HL-60/S4 treated with phorbol 12-myristate 13-acetate at 8.2 ng/mL for 4 days and 3 days (cell line): ENCODE results near the gene KATNAL2.

Source experiments
- in situ Hi-C: fragments of 300-500 bp; cut with MboI; formaldehyde crosslinking; loops from 2 replicates; pipeline ENCODE4 v1.15.0; 2022; ENCODE audit warnings: low sequenced_read_pairs

KATNAL2 gene, protein sequence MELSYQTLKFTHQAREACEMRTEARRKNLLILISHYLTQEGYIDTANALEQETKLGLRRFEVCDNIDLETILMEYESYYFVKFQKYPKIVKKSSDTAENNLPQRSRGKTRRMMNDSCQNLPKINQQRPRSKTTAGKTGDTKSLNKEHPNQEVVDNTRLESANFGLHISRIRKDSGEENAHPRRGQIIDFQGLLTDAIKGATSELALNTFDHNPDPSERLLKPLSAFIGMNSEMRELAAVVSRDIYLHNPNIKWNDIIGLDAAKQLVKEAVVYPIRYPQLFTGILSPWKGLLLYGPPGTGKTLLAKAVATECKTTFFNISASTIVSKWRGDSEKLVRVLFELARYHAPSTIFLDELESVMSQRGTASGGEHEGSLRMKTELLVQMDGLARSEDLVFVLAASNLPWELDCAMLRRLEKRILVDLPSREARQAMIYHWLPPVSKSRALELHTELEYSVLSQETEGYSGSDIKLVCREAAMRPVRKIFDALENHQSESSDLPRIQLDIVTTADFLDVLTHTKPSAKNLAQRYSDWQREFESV

GRCh38 chr18:46917108-46917802, at the start of gene KATNAL2, which contains the start of gene PIAS2:
Gene KATNAL2, plus strand, starts transcription at chr18:46917602. Its CDS starts 29,271 bp downstream, at chr18:46946873.
Gene PIAS2, minus strand, starts transcription at chr18:46917507. Its CDS starts 162 bp downstream, at chr18:46917345.
- in situ Hi-C loops: no loop called here

DNA sequence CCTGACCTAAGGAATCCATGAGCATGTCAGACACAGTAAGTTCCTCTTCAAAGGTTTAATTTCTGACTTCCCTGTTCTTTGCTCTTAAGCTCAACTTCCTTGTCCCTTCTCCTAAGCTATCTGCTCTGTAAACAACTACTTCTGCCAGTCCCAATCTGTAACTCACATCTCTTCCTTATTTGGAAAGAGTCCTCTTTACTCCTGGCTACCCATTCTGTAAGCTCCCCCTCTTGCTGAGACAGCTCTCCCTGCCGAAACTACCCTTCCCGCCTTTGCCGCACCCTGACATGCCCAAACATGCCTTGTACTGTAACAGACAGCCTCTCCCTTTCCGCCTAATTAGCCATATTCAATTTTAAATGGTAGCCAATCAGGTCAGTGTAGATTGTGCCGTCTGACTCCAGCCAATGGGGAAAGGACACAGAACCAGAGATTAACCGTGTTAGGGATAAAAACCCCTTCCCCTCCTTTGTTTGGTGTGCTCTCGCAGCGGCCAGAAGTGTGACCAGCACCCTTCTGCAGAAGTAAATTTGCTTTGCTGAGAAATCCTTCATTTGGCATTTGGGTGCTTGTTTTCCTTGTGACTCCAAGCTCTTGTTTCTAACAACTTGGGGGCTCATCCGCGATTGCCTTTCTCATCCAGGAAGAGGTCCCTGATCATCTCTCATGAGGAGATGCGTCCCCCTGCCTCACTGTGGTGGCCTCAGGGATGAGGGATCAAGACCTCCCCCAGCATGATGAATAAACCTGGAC, 49.1 kb upstream of the KATNAL2 start:
- in situ Hi-C loops: no loop called here

GRCh38 chr18:46877329-46877987, 39.9 kb upstream of the KATNAL2 start:
- in situ Hi-C loops: no loop called here

DNA sequence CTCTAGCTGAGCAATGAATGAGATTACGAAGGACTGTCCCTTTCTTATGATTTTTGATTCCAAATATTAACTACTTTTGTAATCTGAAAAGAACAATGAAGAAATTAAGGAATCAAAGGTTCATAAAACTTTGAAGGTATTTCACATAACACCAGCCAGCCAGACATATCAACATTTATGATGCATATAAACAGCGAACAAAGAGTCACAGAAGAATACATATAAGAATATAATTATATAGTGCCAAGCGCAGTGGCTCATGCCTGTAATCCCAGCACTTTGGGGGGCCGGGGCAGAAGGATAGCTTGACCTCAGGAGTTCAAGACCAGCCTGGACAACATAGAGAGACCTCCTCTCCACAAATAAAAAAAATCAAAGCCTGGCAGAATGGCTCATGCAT, 34.2 kb upstream of the KATNAL2 start:
- in situ Hi-C loops: no loop called here

GRCh38 chr18:46886893-46887292, 30.5 kb upstream of the KATNAL2 start:
- in situ Hi-C loops: no loop called here

DNA sequence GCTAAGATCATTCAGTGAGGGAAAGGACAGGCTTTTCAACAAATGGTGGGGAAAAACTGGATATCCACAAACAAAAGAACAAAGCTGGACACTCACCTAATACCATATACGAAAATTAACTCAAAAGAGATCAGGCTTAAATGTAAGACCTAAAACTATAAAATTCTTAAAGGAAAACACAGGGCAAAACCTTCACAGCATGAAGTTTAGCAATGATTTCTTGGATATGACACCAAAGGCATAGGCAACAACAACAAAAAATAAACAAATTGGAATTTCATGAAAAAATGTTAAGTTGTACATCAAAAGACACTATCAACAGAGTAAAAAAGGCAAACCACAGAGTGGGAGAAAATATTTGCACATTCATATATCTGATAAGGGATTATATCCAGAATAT, 28.4 kb upstream of the KATNAL2 start:
- in situ Hi-C loops: no loop called here

DNA sequence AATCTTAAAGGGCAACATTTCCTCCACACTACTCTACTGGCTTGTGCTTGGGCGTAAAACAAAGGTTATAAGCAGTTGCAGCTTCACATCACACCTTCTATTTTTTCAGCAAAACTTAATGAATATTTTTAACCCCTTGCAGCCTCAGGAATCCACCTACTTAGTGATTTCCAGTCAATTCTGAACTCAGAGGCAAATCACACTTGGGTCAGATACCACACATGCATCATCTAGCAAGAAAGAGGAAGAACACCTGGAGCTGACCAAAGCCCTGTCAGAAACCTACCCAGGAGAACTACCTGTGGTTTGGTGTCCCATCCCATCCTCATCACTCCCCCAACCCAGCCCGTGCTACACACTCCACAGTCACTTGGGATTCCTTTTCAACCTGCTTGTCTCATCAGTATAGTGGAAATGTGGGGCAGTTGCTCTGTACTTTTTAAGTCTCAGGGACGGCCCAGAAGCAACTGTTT, 25.6 kb upstream of the KATNAL2 start:
- in situ Hi-C loops: no loop called here

DNA sequence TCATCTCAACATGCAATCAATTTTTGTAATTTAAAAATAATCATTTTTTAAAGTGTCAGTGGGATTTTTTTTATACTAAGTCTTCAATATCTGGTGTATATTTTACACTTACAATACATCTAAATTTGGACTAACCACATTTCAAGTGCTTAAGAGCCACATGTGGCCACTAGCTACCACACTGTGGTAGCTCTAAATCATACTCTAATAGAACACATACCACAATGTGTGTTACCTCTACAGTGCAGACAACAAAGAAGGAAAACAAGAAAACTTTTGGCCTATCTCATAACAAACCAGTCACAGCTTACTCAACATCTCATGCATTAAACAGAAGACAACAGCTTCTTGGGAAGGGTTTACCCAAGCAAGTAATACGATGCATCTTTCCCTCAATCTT, 24.6 kb upstream of the KATNAL2 start:
- in situ Hi-C loops: no loop called here

DNA sequence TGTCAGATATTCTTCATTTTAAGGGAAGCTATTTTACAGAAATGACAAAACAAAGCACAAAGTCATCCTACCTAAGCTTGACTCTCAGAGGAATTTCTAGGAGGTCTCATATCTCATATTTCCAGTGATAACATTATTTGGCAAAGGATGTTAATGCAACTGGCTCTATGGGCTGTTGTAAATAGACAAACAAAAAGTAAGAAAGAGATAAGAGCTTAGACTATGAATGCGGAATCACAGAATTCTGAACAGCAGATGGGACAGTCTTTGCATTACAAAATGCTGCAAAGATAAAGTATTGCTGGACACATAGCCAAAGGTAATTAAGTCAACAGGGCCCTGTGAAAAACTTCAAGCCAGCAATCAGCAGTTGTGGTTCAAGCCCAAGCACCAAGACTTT, 24.0 kb upstream of the KATNAL2 start:
- in situ Hi-C loops: no loop called here

- in situ Hi-C loops: no loop called here
Observed at GRCh38 chr18:46894124-46894523, 23.3 kb upstream of the KATNAL2 start.

DNA sequence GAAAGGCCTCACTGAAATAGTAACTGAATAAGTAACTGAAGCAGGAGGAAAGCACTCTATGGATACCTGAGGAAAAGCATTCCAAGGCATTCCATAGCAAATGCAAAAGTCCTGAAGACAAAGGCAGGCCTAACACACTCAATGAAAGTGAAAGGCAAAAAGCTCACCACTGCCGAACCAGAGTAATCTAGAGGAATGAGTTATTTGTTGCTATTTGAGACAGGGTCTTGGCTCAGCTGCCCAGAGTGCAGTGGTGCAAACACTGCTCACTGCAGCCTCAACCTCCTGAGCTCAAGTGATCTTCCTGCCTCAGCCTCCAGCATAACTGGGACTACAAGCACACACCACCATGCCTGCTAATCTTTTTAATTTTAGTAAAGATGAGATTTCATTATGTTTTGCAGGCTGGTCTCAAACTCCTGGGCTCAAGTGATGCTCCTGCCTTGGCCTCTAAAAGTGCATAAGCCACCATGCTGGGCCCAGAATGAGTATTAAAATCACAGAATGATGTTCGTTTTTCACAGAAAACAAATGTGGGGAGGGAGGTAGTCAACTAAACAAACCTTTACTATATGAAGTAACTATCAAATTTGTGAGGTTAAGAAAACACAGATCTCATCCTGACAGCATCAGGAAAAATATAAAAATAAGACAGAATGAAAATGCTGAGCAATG, 18.0 kb upstream of the KATNAL2 start:
- in situ Hi-C loops: no loop called here

GRCh38 chr18:46903406-46903805, 14.0 kb upstream of the KATNAL2 start:
- in situ Hi-C loops: no loop called here

GRCh38 chr18:46909497-46909896, 7.9 kb upstream of the KATNAL2 start:
- in situ Hi-C loops: no loop called here

- in situ Hi-C loops: no loop called here
Observed at GRCh38 chr18:46910856-46911255, 6.5 kb upstream of the KATNAL2 start.

GRCh38 chr18:46915800-46916550, 1.4 kb upstream of the KATNAL2 start:
- in situ Hi-C loops: no loop called here

- in situ Hi-C loops: no loop called here
Observed at GRCh38 chr18:46916551-46917107, 773 bp upstream of the KATNAL2 start.

DNA sequence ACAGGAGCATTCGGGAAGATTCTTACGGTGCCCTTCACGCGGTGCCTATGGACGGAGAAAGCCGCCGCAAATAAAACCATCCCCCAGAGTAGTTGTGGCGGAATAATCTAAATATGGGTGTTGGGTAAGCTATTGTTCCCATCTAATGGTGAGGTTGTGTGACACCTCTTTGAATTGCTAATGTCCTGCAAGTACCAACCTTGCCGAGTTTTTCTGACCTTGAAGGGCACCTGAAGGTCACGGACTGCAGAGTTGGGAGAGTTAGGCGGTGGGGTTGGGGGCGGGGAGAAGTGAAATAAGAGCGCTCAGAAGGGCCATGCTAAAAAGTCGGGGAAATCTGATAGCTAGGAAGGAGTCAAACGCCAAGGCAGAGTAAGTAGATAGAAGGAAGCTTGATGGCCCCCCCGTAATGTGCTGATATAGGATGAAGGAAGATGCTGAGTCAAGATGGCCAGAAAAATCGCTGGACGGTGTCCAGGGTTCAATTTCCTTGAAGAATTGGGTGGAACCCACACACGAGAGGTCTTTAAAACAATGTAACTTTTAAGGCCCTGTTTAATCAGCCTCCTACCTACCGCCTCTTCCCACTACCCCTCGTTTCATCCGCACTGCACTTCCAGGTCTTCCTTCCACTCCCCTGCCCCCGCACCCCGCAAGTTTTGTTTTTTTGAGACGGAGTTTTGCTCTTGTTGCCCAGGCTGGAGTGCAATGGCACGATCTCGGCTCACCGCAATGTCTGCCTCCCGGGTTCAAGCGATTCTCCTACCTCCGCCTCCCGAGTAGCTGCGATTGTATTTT, 600 bp downstream of the KATNAL2 start:
- in situ Hi-C loops: no loop called here

- in situ Hi-C loops: no loop called here
Observed at GRCh38 chr18:46920067-46920466, 2.7 kb downstream of the KATNAL2 start.
